ENCODE results near the gene WHRN.

DNA sequence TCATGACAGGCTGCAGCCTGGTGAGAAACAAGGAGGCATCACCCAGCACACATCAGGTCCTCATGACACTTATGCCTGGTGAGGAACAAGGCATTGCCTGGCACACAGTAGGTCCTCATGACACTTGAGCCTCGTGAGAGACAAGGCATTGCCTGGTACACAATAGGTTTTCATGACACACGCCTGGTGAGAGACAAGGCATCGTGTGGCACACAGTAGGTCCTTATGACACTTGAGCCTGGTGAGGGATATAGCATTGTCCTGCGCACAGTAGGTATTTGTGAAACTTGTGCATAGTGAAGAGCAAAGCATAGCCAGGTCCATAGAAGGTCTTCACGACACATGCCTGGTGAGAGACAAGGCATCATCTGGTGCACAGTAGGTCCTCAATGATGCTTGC is 23.5 kb downstream of the WHRN start:
- no peak for TF ChIP-seq TAF1 (IDR thresholded peaks at IDR 0.05; ENCODE audit: borderline replicate concordance, insufficient read depth, low read length)
- TF ChIP-seq POLR2AphosphoS5 (IDR thresholded peaks at IDR 0.05; ENCODE audit: low read depth, low read length) = no peak
- TF ChIP-seq, protein P1, sequence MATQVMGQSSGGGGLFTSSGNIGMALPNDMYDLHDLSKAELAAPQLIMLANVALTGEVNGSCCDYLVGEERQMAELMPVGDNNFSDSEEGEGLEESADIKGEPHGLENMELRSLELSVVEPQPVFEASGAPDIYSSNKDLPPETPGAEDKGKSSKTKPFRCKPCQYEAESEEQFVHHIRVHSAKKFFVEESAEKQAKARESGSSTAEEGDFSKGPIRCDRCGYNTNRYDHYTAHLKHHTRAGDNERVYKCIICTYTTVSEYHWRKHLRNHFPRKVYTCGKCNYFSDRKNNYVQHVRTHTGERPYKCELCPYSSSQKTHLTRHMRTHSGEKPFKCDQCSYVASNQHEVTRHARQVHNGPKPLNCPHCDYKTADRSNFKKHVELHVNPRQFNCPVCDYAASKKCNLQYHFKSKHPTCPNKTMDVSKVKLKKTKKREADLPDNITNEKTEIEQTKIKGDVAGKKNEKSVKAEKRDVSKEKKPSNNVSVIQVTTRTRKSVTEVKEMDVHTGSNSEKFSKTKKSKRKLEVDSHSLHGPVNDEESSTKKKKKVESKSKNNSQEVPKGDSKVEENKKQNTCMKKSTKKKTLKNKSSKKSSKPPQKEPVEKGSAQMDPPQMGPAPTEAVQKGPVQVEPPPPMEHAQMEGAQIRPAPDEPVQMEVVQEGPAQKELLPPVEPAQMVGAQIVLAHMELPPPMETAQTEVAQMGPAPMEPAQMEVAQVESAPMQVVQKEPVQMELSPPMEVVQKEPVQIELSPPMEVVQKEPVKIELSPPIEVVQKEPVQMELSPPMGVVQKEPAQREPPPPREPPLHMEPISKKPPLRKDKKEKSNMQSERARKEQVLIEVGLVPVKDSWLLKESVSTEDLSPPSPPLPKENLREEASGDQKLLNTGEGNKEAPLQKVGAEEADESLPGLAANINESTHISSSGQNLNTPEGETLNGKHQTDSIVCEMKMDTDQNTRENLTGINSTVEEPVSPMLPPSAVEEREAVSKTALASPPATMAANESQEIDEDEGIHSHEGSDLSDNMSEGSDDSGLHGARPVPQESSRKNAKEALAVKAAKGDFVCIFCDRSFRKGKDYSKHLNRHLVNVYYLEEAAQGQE (IDR thresholded peaks at IDR 0.05; ENCODE audit: insufficient read depth in 1 of 2, low read depth in 2 of 2, low read length in 2 of 2) = no peak
- no peak for TF ChIP-seq SIN3A (IDR thresholded peaks at IDR 0.05; ENCODE audit: borderline replicate concordance, insufficient read depth, low read length)
